ENCODE results near the gene MFAP4.
"Not testable (repeated sequence)": the region's sequence is repeated elsewhere in the genome, so short reads cannot be mapped to it uniquely, and the experiment has no call there.

Gene MFAP4

GRCh38 chr17:19363460-19364035, 23.4 kb downstream of the MFAP4 start:
- no peak overlapping the region for H3K27ac Mint-ChIP-seq

GRCh38 chr17:19363114-19363438, 23.9 kb downstream of the MFAP4 start:
- Mint-ChIP-seq H3K9me3 (no peaks in the 10 kb centered on the region), H3K4me3 (peak overlapping the region; percentile 82), H3K36me3 (ENCODE audit: low read depth) (no peaks in the 10 kb centered on the region), H3K27me3 (peaks cover 12% of the 10 kb centered on the region), H3K4me1 (peaks cover 7% of the 10 kb centered on the region), H3K27ac (no peak overlapping the region)
- DNase-seq: no peak
- ATAC-seq: no peak

More at GRCh38 chr17:19363460-19364035, 23.4 kb downstream of the MFAP4 start:
- DNase-seq: no peak
- peaks cover 7% of the 10 kb centered on the region for H3K4me1 Mint-ChIP-seq
- H3K36me3 Mint-ChIP-seq (ENCODE audit: low read depth): no peaks in the 10 kb centered on the region
- H3K27me3 Mint-ChIP-seq: peaks cover 7% of the 10 kb centered on the region
- H3K4me3 Mint-ChIP-seq: no peak overlapping the region
- no peaks in the 10 kb centered on the region for H3K9me3 Mint-ChIP-seq
- no peak for ATAC-seq

- Mint-ChIP-seq H3K4me1 (peaks cover 7% of the 10 kb centered on the region), H3K36me3 (ENCODE audit: low read depth) (no peaks in the 10 kb centered on the region), H3K27ac (peak within 1 kb of the TSS; percentile 72), H3K4me3 (peak within 1 kb of the TSS; percentile 82), H3K27me3 (peaks cover 12% of the 10 kb centered on the region), H3K9me3 (no peaks in the 10 kb centered on the region)
- ATAC-seq (peak; percentile 81), DNase-seq (peak; percentile 90)
Measured at GRCh38 chr17:19362277-19363113, 24.5 kb downstream of the MFAP4 start, which contains the start of gene B9D1. B9D1 (minus strand) TSS chr17:19362723; CDS start chr17:19362569, 154 bp downstream.

GRCh38 chr17:19361944-19362276, 25.1 kb downstream of the MFAP4 start:
- no peak for ATAC-seq
- Mint-ChIP-seq H3K36me3 (ENCODE audit: low read depth) (no peaks in the 10 kb centered on the region), H3K4me1 (peaks cover 7% of the 10 kb centered on the region), H3K9me3 (no peaks in the 10 kb centered on the region), H3K27ac (peak overlapping the region; percentile 41), H3K4me3 (peak overlapping the region; percentile 82), H3K27me3 (peaks cover 12% of the 10 kb centered on the region)
- no peak for DNase-seq

DNA sequence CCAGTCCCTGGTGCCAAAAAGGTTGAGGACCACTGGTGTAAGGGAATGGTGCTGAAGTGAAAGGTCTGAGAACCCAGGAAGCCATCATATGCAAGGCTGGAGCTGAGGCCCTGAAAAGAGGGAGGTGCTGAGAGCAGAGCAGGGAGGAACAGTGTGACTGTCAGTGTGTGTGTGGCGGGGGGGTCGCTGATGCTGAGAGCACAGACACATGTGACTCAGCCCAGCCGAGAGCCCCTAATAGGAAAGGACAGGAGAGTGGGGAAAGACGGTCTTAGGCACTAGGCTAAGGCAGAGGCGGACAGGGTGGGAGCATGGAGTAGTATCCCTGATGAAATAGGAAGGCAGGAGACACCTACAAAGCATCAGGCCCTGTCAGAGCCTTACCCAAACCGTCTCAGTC, 25.7 kb downstream of the MFAP4 start:
- Mint-ChIP-seq H3K36me3 (ENCODE audit: low read depth) (no peaks in the 10 kb centered on the region), H3K9me3 (no peaks in the 10 kb centered on the region), H3K27ac (no peak overlapping the region), H3K27me3 (peaks cover 12% of the 10 kb centered on the region), H3K4me3 (peak overlapping the region; percentile 37), H3K4me1 (peaks cover 7% of the 10 kb centered on the region)
- ATAC-seq: no peak
- DNase-seq: no peak

DNA sequence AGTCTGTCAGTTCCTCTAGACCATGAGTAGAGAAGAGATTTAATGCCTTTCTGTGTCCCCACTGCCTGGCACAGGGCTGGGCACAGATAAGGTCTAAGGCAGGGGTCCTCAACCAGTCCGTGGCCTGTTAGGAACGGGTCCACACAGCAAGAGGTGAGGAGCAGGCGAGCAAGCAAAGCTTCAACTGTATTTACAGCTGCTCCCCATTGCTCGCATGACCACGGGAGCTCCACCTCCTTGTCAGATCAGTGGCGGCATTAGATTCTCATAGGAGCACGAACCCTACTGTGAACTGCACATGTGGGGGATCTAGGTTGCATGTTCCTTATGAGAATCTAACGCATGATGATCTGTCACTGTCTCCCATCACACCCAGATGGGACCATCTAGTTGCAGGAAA, 26.2 kb downstream of the MFAP4 start:
- H3K4me3 Mint-ChIP-seq: no peak overlapping the region
- no peak overlapping the region for H3K27ac Mint-ChIP-seq
- H3K27me3 Mint-ChIP-seq: peaks cover 12% of the 10 kb centered on the region
- peaks cover 7% of the 10 kb centered on the region for H3K4me1 Mint-ChIP-seq
- H3K36me3 Mint-ChIP-seq (ENCODE audit: low read depth): no peaks in the 10 kb centered on the region
- H3K9me3 Mint-ChIP-seq: no peaks in the 10 kb centered on the region
- no peak for DNase-seq
- ATAC-seq: no peak

DNA sequence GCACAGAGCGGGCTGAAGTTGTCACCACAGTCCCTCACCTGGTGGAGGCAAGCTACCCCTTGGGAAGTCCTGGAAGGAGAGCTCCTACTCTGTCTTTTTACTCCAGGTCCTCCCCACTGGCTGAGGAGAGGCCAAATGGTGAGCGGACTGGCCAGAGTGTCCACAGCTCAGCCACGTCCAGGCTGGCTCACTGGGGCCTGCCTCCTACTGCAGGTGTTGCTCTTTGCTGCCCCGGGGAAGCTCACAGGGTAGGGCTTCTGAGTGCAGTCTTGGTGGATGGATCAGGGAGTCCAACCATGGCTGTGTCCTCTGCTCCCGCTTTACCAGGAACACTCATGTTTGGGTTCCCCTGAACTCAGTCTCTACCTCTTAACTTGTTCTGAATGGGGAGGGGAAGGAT, 27.1 kb downstream of the MFAP4 start:
- no peak overlapping the region for H3K4me3 Mint-ChIP-seq
- H3K9me3 Mint-ChIP-seq: no peaks in the 10 kb centered on the region
- peaks cover 14% of the 10 kb centered on the region for H3K27me3 Mint-ChIP-seq
- no peak overlapping the region for H3K27ac Mint-ChIP-seq
- peaks cover 7% of the 10 kb centered on the region for H3K4me1 Mint-ChIP-seq
- no peak for ATAC-seq
- no peaks in the 10 kb centered on the region for H3K36me3 Mint-ChIP-seq (ENCODE audit: low read depth)
- DNase-seq: no peak

DNA sequence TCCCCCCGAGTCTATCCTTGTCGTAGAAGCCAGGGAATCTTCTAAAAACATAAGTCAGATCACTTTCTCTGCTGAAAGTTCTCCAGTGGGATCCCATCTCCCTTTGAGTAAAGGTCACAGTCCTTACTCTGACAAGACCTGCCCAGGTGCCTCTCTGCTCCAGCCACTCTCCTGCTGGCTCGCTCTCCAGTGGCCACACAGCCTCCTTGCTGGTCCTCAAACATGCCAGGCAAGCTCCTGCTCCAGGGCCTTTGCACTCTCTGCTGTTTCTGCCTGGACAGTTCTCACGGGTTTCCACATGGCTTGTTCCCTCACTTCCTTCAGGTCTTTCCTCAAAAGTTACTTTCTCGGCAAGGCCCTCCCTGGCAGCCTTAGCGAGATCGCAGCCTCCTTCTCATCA, 27.8 kb downstream of the MFAP4 start:
- Mint-ChIP-seq H3K27ac (no peak overlapping the region), H3K27me3 (peaks cover 16% of the 10 kb centered on the region), H3K4me3 (no peak overlapping the region), H3K36me3 (ENCODE audit: low read depth) (no peaks in the 10 kb centered on the region), H3K9me3 (no peaks in the 10 kb centered on the region), H3K4me1 (peaks cover 7% of the 10 kb centered on the region)
- no peak for DNase-seq
- ATAC-seq: no peak

- ATAC-seq: no peak
- Mint-ChIP-seq H3K9me3 (no peaks in the 10 kb centered on the region), H3K27ac (no peak overlapping the region), H3K4me1 (peaks cover 7% of the 10 kb centered on the region), H3K27me3 (peaks cover 17% of the 10 kb centered on the region), H3K4me3 (no peak overlapping the region), H3K36me3 (ENCODE audit: low read depth) (no peaks in the 10 kb centered on the region)
- DNase-seq: no peak
Measured at GRCh38 chr17:19357761-19358160, 29.2 kb downstream of the MFAP4 start.

GRCh38 chr17:19357351-19357750, 29.6 kb downstream of the MFAP4 start:
- ATAC-seq (no peak), DNase-seq (no peak)
- Mint-ChIP-seq H3K4me3 (no peak overlapping the region), H3K27me3 (peaks cover 17% of the 10 kb centered on the region), H3K9me3 (no peaks in the 10 kb centered on the region), H3K27ac (no peak overlapping the region), H3K4me1 (peaks cover 7% of the 10 kb centered on the region), H3K36me3 (ENCODE audit: low read depth) (no peaks in the 10 kb centered on the region)

DNA sequence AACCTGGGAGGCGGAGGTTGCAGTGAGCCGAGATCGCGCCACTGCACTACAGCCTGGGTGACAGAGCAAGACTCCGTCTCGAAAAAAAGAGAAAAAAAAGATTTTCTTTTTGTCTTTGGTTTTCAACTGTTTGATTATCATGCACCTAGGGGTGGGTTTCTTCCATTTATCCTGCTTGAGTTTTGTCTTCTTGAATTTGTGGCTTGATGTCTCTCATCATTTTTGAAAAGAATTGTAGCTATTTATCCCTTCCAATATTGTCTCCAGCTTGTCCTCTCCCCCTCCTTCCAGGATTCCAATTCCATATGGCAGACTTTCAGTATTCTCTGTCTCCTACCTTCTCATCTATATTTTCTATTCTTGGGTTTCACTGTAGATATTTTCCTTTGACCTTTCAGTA, 32.2 kb downstream of the MFAP4 start:
- no peaks in the 10 kb centered on the region for H3K9me3 Mint-ChIP-seq
- no peaks in the 10 kb centered on the region for H3K4me1 Mint-ChIP-seq
- ATAC-seq: no peak
- no peaks in the 10 kb centered on the region for H3K36me3 Mint-ChIP-seq (ENCODE audit: low read depth)
- H3K27ac Mint-ChIP-seq: no peak overlapping the region
- no peak overlapping the region for H3K4me3 Mint-ChIP-seq
- no peak for DNase-seq
- peaks cover 17% of the 10 kb centered on the region for H3K27me3 Mint-ChIP-seq

- not testable (repeated sequence) for DNase-seq; H3K27ac Mint-ChIP-seq; ATAC-seq; H3K4me1 Mint-ChIP-seq; H3K4me3 Mint-ChIP-seq; H3K36me3 Mint-ChIP-seq (ENCODE audit: low read depth); H3K9me3 Mint-ChIP-seq
- H3K27me3 Mint-ChIP-seq: peaks cover 13% of the 10 kb centered on the region
Measured at GRCh38 chr17:19353401-19353800, 33.6 kb downstream of the MFAP4 start.

- Mint-ChIP-seq H3K4me3 (no peak overlapping the region), H3K27me3 (peaks cover 5% of the 10 kb centered on the region), H3K36me3 (ENCODE audit: low read depth) (no peaks in the 10 kb centered on the region), H3K9me3 (no peaks in the 10 kb centered on the region), H3K4me1 (peaks cover 4% of the 10 kb centered on the region), H3K27ac (no peak overlapping the region)
- ATAC-seq (no peak), DNase-seq (no peak)
Measured at GRCh38 chr17:19348806-19349205, 38.2 kb downstream of the MFAP4 start.

DNA sequence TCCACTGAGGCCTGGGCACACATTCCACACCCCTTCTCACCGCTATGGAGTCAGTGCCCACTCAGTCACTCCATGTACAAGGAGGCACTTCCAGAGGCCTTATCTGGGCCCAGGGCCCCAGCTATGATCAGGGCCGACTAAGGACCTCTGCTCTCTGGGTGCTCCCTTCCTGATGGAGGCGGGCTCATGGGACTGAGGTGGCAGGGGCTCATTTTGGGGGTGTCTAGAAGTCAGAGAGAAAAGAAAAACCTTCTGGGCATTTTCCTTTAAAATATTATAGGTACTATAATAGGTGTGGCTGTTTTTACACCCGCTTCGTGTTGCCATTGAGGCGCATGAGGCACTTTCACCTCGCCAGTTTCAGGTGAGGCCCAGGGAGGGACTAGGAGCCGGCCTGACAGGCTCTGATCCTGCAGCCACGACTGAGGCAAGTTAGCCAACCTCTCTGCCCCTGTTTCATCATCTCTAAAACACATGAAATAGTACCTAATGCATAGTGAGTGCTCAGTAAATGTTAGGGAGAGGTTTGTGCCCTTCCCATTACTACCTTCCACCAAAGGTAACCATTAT, 38.8 kb downstream of the MFAP4 start:
- DNase-seq (no peak), ATAC-seq (no peak)
- no peaks in the 10 kb centered on the region for H3K36me3 Mint-ChIP-seq (ENCODE audit: low read depth)
- H3K4me1 Mint-ChIP-seq: peaks cover 4% of the 10 kb centered on the region
- H3K4me3 Mint-ChIP-seq: no peak overlapping the region
- peaks cover 5% of the 10 kb centered on the region for H3K27me3 Mint-ChIP-seq
- H3K27ac Mint-ChIP-seq: no peak overlapping the region
- H3K9me3 Mint-ChIP-seq: no peaks in the 10 kb centered on the region

DNA sequence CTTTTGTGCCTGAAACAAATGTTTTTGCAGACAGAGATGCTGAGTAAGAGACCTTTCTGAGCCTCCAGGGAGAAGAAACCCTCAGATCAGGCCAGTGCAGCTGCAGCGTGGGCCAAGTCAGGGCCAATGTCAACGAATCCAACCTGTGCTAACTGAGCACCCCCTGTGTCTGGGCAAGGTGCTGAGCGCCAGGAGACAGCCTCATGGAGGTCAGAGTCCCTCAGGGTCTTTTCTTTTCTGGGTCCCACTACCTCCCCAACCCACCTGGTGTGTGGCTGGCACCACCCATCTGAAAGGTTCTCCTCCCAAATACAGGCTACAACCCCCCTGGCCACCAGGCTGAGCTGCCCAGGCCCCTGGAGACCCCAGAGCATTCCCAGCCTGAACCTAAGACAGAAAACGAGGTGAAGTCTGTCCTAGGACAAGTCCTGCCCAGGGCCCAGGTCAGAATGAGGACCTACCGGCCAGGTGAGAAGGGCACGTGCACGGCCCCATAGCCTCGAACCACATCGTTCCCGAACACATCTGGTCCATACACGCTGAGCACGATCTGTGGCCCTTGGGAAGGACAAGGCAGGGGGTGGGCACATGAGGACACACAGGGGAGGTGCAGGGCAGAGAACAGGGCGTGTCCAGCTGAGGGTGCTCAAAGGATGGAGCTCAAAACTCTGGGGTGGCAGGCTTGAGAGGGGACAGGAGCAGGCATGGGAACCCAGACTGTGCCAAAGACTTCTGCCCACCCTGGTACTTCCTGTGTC, 39.5 kb downstream of the MFAP4 start:
- DNase-seq (no peak), ATAC-seq (no peak)
- no peak overlapping the region for H3K27ac Mint-ChIP-seq
- H3K27me3 Mint-ChIP-seq: peaks cover 5% of the 10 kb centered on the region
- H3K9me3 Mint-ChIP-seq: no peaks in the 10 kb centered on the region
- peaks cover 4% of the 10 kb centered on the region for H3K4me1 Mint-ChIP-seq
- H3K4me3 Mint-ChIP-seq: no peak overlapping the region
- no peaks in the 10 kb centered on the region for H3K36me3 Mint-ChIP-seq (ENCODE audit: low read depth)

Data from activated naive CD8-positive, alpha-beta T cell treated with anti-CD3 and anti-CD28 coated beads, Interleukin-2, amount 50 U/mL, for 24 hours (primary cell).